ENCODE measurements around the gene CEMIP. TPM values are rescaled to one million over a fixed set of nuclear protein-coding genes. Genes with fewer than 3 reads are reported as not detected.

CEMIP gene
- total and polyA plus RNA-seq, 12 donors: 0.08 to 2.2 (median 0.35) TPM

GRCh38 chr15:80976851-80977250 lies 197.7 kb downstream of the CEMIP start:
- Histone ChIP-seq H3K27ac (no peak overlapping the region), H3K36me3 (replicated peaks in 1 of 2) (peaks cover 0 to 30% of the 10 kb centered on the region in 2 donors), H3K4me3 (no peak overlapping the region), H3K27me3 (no peaks in the 10 kb centered on the region), H3K4me1 (replicated peaks in 1 of 2) (no peaks in the 10 kb centered on the region), H3K9me3 (replicated peaks in 1 of 3) (no peaks in the 10 kb centered on the region)
- TF ChIP-seq POLR2A (IDR thresholded peaks at IDR 0.05): no peak
- TF ChIP-seq CTCF (IDR thresholded peaks at IDR 0.05): no peak
- intact Hi-C loops (cut with DNase I): loop anchor here (10.0 kb wide), 3 partner anchors 202 to 412 kb away; partner anchors contain the start of gene CEMIP (in 1 of the 2)
- DNase-seq: peak in 1 of 7 donors; percentile 41
- 74 to 99% (median 97%) methylated on average over 4 of the region's 4 CpGs for WGBS, 4 donors

- TF ChIP-seq CTCF (IDR thresholded peaks at IDR 0.05) (peak; percentile 19 to 57 (median 52)), POLR2A (IDR thresholded peaks at IDR 0.05) (no peak)
- Histone ChIP-seq H3K9me3 (replicated peaks in 1 of 3) (no peaks in the 10 kb centered on the region), H3K36me3 (replicated peaks in 1 of 2) (peaks cover 0 to 30% of the 10 kb centered on the region in 2 donors), H3K27me3 (no peaks in the 10 kb centered on the region), H3K4me1 (replicated peaks in 1 of 2) (no peaks in the 10 kb centered on the region), H3K27ac (no peak overlapping the region), H3K4me3 (no peak overlapping the region)
- 48 to 51% (median 49%) methylated on average over 7 of the region's 7 CpGs for WGBS, 4 donors
- DNase-seq: peak in 6 of 7 donors; percentile 44 to 74 (median 58)
- intact Hi-C loops (cut with DNase I): loop anchor here (10.0 kb wide), 3 partner anchors 203 to 413 kb away; partner anchors contain the start of gene CEMIP (in 1 of the 2)
These were observed 198.5 kb downstream of the CEMIP start for GRCh38 chr15:80977627-80978036.

GRCh38 chr15:80978685-80979329 lies 199.6 kb downstream of the CEMIP start:
- Histone ChIP-seq H3K9me3 (replicated peaks in 1 of 3) (no peaks in the 10 kb centered on the region), H3K27me3 (no peaks in the 10 kb centered on the region), H3K36me3 (replicated peaks in 1 of 2) (peaks cover 0 to 30% of the 10 kb centered on the region in 2 donors), H3K27ac (no peak overlapping the region), H3K4me3 (no peak overlapping the region), H3K4me1 (replicated peaks in 1 of 2) (peaks cover 0 to under 1% of the 10 kb centered on the region in 2 donors)
- 93 to 97% (median 94%) methylated on average over 7 of the region's 7 CpGs for WGBS, 4 donors
- no peak for TF ChIP-seq POLR2A (IDR thresholded peaks at IDR 0.05)
- TF ChIP-seq CTCF (IDR thresholded peaks at IDR 0.05): no peak
- no peak for DNase-seq
- intact Hi-C loops (cut with DNase I): loop anchor here (10.0 kb wide), 3 partner anchors 204 to 414 kb away; partner anchors contain the start of gene CEMIP (in 1 of the 2)

GRCh38 chr15:80979538-80980200 lies 200.5 kb downstream of the CEMIP start:
- intact Hi-C loops (cut with DNase I): loop anchor here (10.0 kb wide), 3 partner anchors 205 to 415 kb away; partner anchors contain the start of gene CEMIP (in 1 of the 2)
- no peak overlapping the region for H3K4me3 ChIP-seq
- H3K4me1 ChIP-seq (replicated peaks in 1 of 2): peaks cover 0 to 9% of the 10 kb centered on the region in 2 donors
- no peaks in the 10 kb centered on the region for H3K27me3 ChIP-seq
- no peaks in the 10 kb centered on the region for H3K9me3 ChIP-seq (replicated peaks in 1 of 3)
- TF ChIP-seq CTCF (IDR thresholded peaks at IDR 0.05): no peak
- TF ChIP-seq POLR2A (IDR thresholded peaks at IDR 0.05): no peak
- peaks cover 0 to 30% of the 10 kb centered on the region in 2 donors for H3K36me3 ChIP-seq (replicated peaks in 1 of 2)
- DNase-seq: no peak
- H3K27ac ChIP-seq: no peak overlapping the region
- WGBS, 4 donors: 70 to 92% (median 88%) methylated on average over 8 of the region's 8 CpGs

All from adrenal gland (tissue), 12 donors.